Measurements from ENCODE around the gene TTLL1. TPM values are rescaled to one million over a fixed set of nuclear protein-coding genes. Genes with fewer than 3 reads are reported as not detected.

Gene TTLL1
- total and polyA plus RNA-seq, 2 donors (not counting 3 experiments of a cell fraction or from before 2014, with no cell fraction given) = 9.0 to 17.0 TPM

- Histone ChIP-seq H3K79me2 (ENCODE audit: control insufficient read depth, insufficient read depth, low read length) (no peaks in the 10 kb centered on the region), H3K36me3 (ENCODE audit: control insufficient read depth in 2 of 2, extremely low read depth in 1 of 2, insufficient read depth in 2 of 2, low read length in 2 of 2) (peaks cover 0 to 23% of the 10 kb centered on the region in 2 experiments), H3K27ac (ENCODE audit: insufficient read depth, low read depth, low read length) (no peak overlapping the region), H3K4me1 (ENCODE audit: control insufficient read depth, extremely low read depth, insufficient read depth, low read length) (no peaks in the 10 kb centered on the region), H3K27me3 (ENCODE audit: control insufficient read depth in 2 of 2, insufficient read depth in 2 of 2, low read length in 2 of 2) (no peaks in the 10 kb centered on the region), H3K4me3 (replicated peaks in 1 of 3; ENCODE audit: insufficient read depth in 1 of 3, low read depth in 1 of 3, low read length in 3 of 3) (no peak overlapping the region), H3K9ac (replicated peaks; ENCODE audit: extremely low read depth, insufficient read depth, low read length) (no peak overlapping the region), H3K4me2 (ENCODE audit: insufficient read depth, low read length) (no peak overlapping the region), H3K9me3 (replicated peaks; ENCODE audit: control insufficient read depth, insufficient read depth, low read length) (no peaks in the 10 kb centered on the region), H4K20me1 (replicated peaks; ENCODE audit: control insufficient read depth, extremely low read depth, insufficient read depth, low read length) (no peaks in the 10 kb centered on the region), H3K9me1 (replicated peaks; ENCODE audit: control insufficient read depth, extremely low read depth, insufficient read depth, low read length) (no peaks in the 10 kb centered on the region), H2AFZ (ENCODE audit: low read depth, low read length) (no peak overlapping the region)
- ChIA-PET CTCF (no interaction called here), POLR2A (no interaction called here)
- BruUV-seq (replicated peaks) = no TSS peak
- no peak for TF ChIP-seq POLR2AphosphoS5 (IDR thresholded peaks at IDR 0.05; ENCODE audit: insufficient read depth, low read depth, low read length)
- no peak for TF ChIP-seq EZH2 (IDR thresholded peaks at IDR 0.05; ENCODE audit: borderline replicate concordance, low read depth, low read length, severe bottlenecking)
- TF ChIP-seq, protein P1, sequence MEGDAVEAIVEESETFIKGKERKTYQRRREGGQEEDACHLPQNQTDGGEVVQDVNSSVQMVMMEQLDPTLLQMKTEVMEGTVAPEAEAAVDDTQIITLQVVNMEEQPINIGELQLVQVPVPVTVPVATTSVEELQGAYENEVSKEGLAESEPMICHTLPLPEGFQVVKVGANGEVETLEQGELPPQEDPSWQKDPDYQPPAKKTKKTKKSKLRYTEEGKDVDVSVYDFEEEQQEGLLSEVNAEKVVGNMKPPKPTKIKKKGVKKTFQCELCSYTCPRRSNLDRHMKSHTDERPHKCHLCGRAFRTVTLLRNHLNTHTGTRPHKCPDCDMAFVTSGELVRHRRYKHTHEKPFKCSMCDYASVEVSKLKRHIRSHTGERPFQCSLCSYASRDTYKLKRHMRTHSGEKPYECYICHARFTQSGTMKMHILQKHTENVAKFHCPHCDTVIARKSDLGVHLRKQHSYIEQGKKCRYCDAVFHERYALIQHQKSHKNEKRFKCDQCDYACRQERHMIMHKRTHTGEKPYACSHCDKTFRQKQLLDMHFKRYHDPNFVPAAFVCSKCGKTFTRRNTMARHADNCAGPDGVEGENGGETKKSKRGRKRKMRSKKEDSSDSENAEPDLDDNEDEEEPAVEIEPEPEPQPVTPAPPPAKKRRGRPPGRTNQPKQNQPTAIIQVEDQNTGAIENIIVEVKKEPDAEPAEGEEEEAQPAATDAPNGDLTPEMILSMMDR (IDR thresholded peaks at IDR 0.05; ENCODE audit: extremely low read depth in 1 of 2, insufficient read depth in 1 of 2, low read depth in 1 of 2, low read length in 2 of 2) = no peak
- TF ChIP-seq JUN (IDR thresholded peaks at IDR 0.05; ENCODE audit: borderline replicate concordance, insufficient read depth, insufficient read length, low read depth) = no peak
- no peak for TF ChIP-seq POLR2A (IDR thresholded peaks at IDR 0.05; ENCODE audit: low read depth, low read length)
- no peak for TF ChIP-seq MAX (IDR thresholded peaks at IDR 0.05; ENCODE audit: insufficient read depth, insufficient read length)
- no peak for TF ChIP-seq MYC (IDR thresholded peaks at IDR 0.05; ENCODE audit: low read depth, low read length)
- no peak for TF ChIP-seq FOS (IDR thresholded peaks at IDR 0.05; ENCODE audit: borderline replicate concordance, insufficient read depth, low read length)
- TF ChIP-seq GATA2 (IDR thresholded peaks at IDR 0.05; ENCODE audit: insufficient read depth, insufficient read length, low read depth, low read length) = no peak
- intact Hi-C loops (cut with micrococcal nuclease) = no loop called here
- no peak for DNase-seq (ENCODE audit: low read depth, low spot score)
- dilution Hi-C loops (cut with MboI; ENCODE audit: extremely low pct_ligation_motif_present, low sequenced_read_pairs) = no loop called here
- no peak for FAIRE-seq
Observed at GRCh38 chr22:43133401-43133800, 44.2 kb upstream of the TTLL1 start.
